Nephron progenitor cell (in vitro differentiated cells): ENCODE results near the gene KCTD13.

Source experiments
- DNase-seq: peaks from one replicate; pipeline ENCODE4 v3.0.0; 2021
- H3K27ac Mint-ChIP-seq: 2 replicates; pipeline ENCODE4 v1.8.0; 2021; ENCODE audit warnings: mild to moderate bottlenecking, moderate library complexity, mixed read lengths
- H3K27me3 Mint-ChIP-seq: 2 replicates; pipeline ENCODE4 v1.8.0; 2021; ENCODE audit warnings: mild to moderate bottlenecking, low read depth, mixed read lengths; ENCODE audit not compliant: poor library complexity
- H3K36me3 Mint-ChIP-seq: 2 replicates; pipeline ENCODE4 v1.8.0; 2021; ENCODE audit warnings: low read depth, mixed read lengths
- H3K4me1 Mint-ChIP-seq: 2 replicates; pipeline ENCODE4 v1.8.0; 2021; ENCODE audit warnings: mixed read lengths
- H3K4me3 Mint-ChIP-seq: 2 replicates; pipeline ENCODE4 v1.8.0; 2021; ENCODE audit warnings: mild to moderate bottlenecking, moderate library complexity, mixed read lengths
- H3K9me3 Mint-ChIP-seq: 2 replicates; pipeline ENCODE4 v1.8.0; 2021; ENCODE audit warnings: mild to moderate bottlenecking, moderate library complexity, mixed read lengths
- TF ChIP-seq, protein P1 (sequence below): fragments of 200-600 bp; sonication (generic); IDR thresholded peaks from 2 replicates; pipeline ENCODE4 v1.5.0; 2021; ENCODE audit warnings: antibody characterized with exemption

The KCTD13 gene

DNA sequence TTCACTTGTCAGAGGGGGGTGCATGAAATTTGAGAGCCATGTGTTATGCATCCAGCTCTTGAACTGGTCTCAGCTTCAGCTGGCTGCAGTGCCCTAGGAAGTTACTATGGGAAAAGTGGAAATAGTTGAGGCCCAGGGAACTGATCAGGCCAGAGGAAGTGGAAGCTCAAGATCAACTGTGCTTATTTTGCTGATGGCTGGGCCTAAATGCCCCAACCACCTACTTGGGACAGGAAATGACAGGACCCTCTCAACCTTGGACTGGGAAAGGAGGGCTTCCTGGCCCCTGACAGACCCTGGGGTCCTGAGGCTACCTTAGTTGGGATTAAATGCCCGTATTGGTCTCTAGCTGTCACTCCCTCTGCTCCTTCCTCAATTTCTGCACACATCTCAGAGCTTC lies 46.5 kb upstream of the KCTD13 start:
- H3K27ac Mint-ChIP-seq, result no peak overlapping the region
- DNase-seq, result no peak
- H3K27me3 Mint-ChIP-seq, result peaks cover 8% of the 10 kb centered on the region
- H3K4me3 Mint-ChIP-seq, result no peak overlapping the region
- TF ChIP-seq, protein P1, sequence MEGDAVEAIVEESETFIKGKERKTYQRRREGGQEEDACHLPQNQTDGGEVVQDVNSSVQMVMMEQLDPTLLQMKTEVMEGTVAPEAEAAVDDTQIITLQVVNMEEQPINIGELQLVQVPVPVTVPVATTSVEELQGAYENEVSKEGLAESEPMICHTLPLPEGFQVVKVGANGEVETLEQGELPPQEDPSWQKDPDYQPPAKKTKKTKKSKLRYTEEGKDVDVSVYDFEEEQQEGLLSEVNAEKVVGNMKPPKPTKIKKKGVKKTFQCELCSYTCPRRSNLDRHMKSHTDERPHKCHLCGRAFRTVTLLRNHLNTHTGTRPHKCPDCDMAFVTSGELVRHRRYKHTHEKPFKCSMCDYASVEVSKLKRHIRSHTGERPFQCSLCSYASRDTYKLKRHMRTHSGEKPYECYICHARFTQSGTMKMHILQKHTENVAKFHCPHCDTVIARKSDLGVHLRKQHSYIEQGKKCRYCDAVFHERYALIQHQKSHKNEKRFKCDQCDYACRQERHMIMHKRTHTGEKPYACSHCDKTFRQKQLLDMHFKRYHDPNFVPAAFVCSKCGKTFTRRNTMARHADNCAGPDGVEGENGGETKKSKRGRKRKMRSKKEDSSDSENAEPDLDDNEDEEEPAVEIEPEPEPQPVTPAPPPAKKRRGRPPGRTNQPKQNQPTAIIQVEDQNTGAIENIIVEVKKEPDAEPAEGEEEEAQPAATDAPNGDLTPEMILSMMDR, result no peak
- H3K9me3 Mint-ChIP-seq, result peaks cover 17% of the 10 kb centered on the region
- peaks cover 29% of the 10 kb centered on the region for H3K4me1 Mint-ChIP-seq
- H3K36me3 Mint-ChIP-seq, result peaks cover 49% of the 10 kb centered on the region

DNA sequence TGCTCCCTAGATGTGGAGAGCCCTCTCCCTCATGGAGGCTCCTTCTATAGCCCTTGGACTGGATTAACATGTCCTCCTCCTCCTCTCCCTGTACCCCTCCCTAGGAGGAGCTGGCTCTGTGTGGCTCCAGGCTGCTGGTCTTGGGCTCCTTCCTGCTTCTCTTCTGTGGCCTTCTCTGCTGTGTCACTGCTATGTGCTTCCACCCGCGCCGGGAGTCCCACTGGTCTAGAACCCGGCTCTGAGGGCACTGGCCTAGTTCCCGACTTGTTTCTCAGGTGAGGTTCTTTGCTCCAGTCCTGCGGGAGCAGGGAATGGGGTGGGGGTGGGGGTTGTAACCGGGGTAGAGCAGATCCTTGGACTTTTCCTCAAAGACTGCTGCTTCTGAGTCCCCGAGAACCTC lies 45.3 kb upstream of the KCTD13 start:
- H3K27ac Mint-ChIP-seq, result no peak overlapping the region
- TF ChIP-seq, protein P1, result no peak
- H3K9me3 Mint-ChIP-seq, result peaks cover 17% of the 10 kb centered on the region
- H3K27me3 Mint-ChIP-seq, result peaks cover 8% of the 10 kb centered on the region
- H3K36me3 Mint-ChIP-seq, result peaks cover 50% of the 10 kb centered on the region
- DNase-seq, result no peak
- no peak overlapping the region for H3K4me3 Mint-ChIP-seq
- peaks cover 17% of the 10 kb centered on the region for H3K4me1 Mint-ChIP-seq

DNA sequence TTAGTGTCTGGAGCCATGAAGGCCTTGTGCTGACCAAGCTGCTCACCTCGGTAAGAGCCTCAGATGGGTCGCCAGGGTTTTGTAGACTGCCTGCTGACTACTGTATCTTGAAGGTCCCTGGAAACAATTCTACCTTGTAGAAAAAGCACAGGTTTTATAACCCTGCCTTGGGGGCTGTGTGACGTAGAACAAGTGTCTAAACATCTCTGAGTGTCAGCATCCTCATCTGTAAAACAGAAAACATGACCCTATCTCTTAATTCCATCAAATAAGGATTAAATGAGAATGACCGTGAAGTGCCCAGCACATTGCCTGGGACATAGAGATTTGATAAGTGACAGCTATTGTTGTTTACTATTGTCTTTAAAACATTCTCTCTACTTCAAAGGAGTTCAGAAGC lies 42.2 kb upstream of the KCTD13 start:
- Mint-ChIP-seq H3K4me3 (no peak overlapping the region), H3K36me3 (peaks cover 62% of the 10 kb centered on the region), H3K27me3 (peaks cover 8% of the 10 kb centered on the region), H3K27ac (no peak overlapping the region), H3K4me1 (peaks cover 2% of the 10 kb centered on the region), H3K9me3 (peaks cover 15% of the 10 kb centered on the region)
- DNase-seq, result no peak
- TF ChIP-seq, protein P1, result no peak

DNA sequence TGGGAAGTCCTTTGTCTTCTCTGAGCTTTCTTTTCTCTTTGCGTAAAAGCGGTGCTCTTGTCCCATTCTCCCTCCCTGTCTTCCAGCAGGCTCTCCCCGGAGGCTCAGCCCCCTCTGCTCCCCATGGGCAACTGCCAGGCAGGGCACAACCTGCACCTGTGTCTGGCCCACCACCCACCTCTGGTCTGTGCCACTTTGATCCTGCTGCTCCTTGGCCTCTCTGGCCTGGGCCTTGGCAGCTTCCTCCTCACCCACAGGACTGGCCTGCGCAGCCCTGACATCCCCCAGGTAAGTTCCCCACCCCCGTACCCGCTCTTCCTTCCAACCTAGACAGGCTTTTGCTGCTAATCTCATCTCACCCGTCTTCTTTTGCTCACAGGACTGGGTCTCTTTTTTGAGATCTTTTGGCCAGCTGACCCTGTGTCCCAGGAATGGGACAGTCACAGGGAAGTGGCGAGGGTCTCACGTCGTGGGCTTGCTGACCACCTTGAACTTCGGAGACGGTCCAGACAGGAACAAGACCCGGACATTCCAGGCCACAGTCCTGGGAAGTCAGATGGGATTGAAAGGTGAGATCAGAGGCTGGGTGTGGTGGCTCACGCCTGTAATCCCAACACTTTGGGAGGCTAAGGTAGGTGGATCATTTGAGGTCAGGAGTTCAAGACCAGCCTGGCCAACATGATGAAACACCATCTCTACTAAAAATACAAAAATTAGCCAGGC lies 37.2 kb upstream of the KCTD13 start:
- DNase-seq, result no peak
- Mint-ChIP-seq H3K4me3 (peak overlapping the region; percentile 90), H3K36me3 (peaks cover 20% of the 10 kb centered on the region), H3K27ac (no peak overlapping the region), H3K27me3 (no peaks in the 10 kb centered on the region), H3K4me1 (peaks cover 18% of the 10 kb centered on the region), H3K9me3 (no peaks in the 10 kb centered on the region)
- TF ChIP-seq, protein P1, result no peak

DNA sequence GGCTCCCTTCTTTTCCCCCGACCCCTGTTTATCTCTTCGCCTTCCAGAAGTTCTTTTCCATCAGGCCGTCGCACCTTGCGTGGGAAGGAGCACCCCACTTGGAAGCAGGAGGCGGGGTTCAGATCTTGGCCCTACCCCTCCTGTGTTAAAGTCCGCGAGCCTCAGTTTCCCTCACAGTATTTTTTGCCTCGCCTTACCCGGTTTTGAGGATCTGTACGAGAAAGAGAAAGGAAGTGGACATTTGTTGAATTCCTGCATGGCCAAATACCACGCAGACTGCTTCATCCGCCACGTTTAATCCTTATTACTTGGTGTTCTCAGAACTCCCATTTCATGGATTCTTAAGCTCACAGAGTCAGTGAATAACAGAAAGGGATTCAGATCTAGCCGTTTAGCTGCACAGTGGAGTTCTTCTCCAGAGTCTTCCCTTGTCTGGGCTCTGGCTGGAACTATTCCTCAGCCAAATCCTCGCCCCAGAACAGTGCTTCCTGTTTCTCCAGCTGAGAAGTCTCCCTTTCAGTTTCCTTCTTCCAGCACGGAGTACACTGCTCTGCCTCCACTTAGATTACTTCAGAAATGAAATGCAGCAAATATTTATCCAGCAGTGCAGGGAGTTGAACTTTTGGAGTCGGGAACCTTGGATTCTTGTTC lies 36.4 kb upstream of the KCTD13 start:
- TF ChIP-seq, protein P1, result no peak
- Mint-ChIP-seq H3K4me3 (peak overlapping the region; percentile 90), H3K4me1 (peaks cover 18% of the 10 kb centered on the region), H3K27me3 (no peaks in the 10 kb centered on the region), H3K36me3 (peaks cover 17% of the 10 kb centered on the region), H3K27ac (no peak overlapping the region), H3K9me3 (no peaks in the 10 kb centered on the region)
- DNase-seq, result no peak
